Measurements from ENCODE around the gene KRTAP10-1.

Gene KRTAP10-1

DNA sequence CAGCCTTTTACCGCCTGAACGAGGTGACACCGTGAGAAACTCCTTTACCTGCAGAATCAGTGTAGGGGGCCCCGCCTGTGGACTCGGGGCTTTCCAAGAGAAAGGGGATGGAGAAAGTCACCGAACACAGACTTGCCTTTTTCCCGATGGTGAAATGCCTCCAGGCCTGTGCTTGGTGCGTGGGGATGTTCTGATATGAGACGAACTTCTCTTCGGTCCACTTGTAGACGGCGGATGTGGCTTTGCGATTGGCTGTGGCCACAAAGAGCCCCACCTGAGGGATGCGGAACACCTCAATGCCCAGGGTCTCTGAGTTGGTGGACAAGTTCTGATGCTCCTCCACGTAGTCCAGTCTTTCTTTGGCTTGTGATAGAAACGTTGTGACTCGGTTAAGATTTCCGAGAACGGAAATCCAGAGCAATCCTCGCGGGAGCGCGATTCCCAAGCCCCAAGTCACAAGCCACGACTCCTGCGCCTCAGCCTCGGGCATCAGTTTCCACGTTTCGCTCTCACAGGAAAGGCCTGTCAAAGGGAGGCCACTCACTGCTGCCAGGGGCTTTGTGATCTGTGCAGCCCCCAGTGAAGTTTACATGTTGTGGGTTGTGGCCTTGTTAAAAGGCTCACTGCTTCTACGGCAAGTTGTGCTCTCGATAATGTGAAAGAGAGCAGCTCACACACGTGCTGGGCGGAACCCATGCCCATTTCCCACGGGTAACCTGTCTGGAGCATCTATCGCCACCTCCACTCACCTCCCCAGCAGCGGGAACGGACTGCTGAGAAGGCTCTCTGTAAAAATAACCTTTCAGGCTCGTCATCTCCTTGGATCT is 12.6 kb downstream of the KRTAP10-1 start:
- DNase-seq: no peak

- DNase-seq: no peak
Observed at GRCh38 chr21:44526096-44526997, 13.6 kb downstream of the KRTAP10-1 start.

DNA sequence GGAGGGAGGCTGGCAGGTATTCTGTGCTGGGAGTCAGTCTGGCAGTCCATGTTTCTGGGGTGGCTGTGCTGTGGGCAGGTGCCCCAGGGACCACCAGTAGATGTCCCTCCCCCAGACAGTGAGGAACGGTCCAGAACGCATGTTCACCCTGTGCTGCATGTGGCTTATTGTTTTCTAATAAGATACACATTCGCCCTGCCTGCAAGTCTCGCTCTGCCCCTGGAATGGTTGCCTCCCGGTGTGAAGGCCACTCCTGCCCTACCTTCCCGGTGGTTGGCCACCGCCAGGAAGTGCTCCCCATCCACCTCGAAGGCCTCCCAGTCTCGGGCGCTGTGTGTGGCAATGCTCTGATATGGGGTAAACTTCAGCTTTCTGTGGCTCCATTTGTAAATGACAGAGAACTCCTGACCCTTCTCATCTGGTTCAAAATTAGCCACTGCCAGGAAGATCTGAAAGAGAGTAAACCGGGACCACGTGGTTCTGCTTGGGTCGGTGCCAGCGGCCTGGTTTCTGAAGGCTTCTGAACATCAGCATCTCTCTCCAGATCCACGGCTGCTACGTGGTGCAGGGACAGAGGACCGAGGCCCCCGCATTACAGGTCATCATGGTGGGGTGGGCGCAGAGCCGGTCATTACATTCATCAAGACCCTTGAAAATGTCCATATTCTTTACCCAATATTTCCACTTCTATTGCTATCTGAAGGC is 14.5 kb downstream of the KRTAP10-1 start:
- DNase-seq: no peak

- no peak for DNase-seq
Observed at GRCh38 chr21:44524414-44525371, 15.3 kb downstream of the KRTAP10-1 start.

DNA sequence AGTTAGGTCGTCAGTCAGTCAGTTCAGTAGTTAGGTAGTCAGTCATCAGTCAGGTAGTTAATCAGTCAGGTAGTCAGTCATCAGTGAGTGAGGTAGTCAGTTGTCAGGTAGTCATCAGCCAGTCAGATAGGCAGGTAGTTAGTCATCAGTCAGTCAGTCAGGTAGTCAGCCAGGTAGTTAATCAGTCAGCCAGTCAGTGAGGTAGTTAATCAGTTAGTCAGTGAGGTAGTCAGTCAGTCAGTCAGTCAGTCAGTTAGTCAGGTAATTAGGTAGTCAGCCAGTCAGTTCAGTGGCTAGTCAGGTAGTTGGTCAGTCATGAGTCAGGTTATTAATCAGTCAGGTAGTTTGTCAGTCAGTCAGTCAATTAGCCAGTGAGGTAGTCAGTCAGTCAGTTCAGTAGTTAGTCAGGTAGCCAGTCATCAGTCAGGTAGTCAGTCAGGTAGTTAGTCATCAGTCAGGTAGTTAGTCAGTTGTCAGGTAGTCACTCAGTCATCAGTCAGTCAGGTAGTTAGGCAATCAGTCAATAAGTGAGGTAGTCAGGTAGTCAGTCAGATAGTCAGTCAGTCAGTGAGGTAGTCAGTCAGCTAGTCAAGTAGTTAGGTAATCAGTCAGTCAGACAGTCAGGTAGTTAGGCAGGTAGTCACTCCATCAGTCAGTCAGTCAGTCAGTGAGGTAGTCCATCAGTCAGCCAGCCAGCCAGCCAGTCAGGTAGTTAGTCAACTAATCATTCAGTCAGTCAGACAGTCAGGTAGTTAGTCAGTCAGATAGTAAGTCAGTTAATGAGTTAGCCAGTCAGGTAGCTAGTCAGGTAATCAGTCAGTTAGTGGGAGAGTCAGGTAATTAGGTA is 16.2 kb downstream of the KRTAP10-1 start:
- DNase-seq: no peak

DNA sequence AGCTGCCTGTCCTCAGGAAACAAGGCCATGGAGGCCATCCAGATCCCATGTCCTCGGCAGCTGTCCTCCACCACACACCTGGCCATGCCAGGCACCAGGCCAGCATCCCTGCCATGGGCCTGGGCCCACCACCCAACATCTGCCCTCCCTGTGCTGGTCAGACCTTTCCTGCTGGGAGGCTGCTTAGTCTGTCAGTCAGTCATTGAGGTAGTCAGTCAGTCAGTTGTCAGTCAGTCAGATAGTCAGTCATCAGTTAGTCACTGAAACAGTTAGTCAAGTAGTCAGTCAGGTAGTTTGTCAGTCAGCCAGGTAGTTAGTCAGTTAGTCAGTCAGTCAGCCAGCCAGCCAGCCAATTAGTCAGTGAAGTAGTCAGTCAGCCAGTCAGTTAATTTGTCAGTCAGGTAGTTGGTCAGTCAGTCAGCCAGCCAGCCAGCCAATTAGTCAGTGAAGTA is 17.2 kb downstream of the KRTAP10-1 start:
- DNase-seq: no peak

DNA sequence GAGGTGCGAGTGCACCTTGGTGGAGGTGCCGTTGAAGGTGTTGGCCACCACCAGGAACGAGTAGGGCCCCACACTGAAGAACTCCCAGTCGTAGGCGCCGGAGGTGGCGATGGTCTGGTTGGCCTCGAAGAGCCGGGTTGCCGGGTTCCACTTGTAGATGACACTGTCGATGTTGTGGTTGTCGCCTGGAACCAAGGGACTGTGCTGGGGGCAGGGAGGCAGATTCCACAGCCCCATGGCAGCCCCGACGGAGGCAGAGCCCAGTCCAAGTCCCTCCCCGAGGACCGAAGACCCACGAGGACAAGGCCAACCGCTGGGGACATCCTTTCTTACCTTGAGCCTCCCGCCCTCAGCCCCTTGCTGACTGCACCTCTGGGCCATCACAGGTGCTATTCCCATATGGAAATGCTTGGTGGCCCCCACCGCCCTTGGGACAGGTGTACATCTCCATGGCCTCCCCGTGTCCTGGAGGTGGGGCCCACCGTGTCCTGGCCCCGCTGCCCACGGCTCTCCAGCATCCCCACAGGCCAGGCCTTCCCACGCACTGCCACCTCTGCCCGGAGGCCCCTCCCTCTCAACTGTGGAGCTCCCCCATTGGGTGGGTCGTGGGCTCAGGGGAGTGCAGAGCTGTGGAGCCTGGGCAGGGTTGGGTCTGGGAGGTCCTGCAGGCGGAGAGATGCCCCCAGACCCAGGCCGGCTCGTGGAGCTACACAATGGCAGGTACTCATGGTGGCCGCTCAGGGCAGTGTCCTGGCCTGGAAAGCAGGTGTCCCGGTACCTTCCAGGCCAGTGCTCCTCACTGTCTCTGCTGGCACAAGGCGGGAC is 17.9 kb downstream of the KRTAP10-1 start:
- no peak for DNase-seq

DNA sequence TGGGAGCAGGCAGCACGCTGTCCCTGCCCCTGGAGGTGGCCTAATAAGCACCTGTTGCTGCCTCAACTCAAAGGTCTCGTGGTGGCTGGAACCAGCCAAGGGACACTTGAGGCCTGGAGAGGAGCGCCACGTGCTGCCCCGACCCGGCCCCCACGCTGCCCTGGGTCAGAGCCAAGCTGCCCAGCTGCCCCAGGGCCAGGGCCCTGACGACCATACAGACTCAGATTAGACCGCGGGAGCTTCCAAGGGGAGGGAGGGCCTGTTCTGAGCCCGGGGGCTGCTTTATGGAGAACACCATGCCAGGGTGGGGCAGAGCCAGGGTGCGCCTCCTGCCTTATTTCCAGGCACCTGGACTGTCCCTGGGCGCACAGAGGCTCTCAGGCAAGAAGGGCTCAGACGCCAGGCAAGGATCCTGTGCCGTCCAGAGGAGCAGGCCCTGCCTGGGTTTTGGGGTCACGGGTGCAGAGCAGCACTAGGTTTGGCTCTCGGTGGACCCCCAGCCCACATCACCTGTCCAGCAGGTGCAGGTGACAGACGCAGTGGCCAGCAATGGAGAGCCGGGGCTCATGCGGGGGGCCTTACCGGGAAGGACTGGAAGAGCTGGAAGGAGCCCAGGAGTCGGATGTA is 18.6 kb downstream of the KRTAP10-1 start:
- no peak for DNase-seq

- no peak for DNase-seq
Observed at GRCh38 chr21:44520326-44521300, 19.4 kb downstream of the KRTAP10-1 start.

DNA sequence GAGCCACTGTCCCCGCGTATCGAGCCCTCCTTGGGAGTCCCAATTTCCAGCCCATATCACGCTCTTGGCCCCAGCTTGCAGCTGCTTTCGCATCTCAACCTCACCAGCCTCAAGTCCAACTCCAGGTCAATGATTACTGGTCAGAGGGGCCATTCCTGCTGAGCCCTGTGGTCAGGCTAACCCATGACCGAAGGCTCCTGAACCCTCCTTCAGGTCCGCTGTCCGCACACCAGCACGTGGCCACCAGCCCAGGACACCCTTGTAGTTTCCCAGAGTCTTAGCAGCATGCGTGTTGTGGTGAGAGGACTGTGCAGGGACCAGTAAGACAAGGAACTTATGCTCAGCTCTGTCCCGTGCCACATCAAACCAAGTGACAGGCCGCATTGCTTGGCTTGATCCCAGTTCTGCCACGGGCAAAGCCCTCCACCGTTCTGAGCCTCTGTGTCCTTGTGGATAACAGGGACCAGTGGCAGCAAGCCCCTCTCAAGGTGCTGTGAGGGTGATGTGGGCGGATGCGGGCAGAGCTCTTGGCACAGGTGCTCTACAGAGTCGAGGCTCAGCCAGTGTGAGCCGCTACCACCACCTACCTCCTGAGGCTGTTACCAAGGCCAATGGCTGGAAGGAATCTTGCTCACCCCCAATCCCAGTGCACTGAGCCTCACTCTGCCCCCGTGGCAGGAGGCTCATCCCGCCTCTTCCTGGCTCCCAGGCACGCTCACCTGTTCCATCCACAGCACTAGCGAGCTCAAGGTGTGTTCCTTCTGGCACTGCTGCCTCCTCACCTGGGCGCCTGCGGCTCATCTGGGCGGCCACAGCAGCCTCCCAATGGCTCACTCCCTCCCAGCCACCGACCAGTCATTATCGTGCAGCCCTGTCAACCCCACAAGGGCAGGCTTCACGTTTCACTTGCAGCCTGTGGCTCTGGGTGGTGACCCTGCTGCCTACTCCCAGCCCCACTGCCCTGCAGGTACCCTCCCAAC is 20.4 kb downstream of the KRTAP10-1 start:
- DNase-seq: no peak

- DNase-seq: no peak
Observed at GRCh38 chr21:44518686-44519085, 21.3 kb downstream of the KRTAP10-1 start.

GRCh38 chr21:44517175-44517899 is 22.7 kb downstream of the KRTAP10-1 start:
- peak in 1 of 2 experiments; percentile 8 for DNase-seq

- DNase-seq: no peak
Observed at GRCh38 chr21:44516828-44517174, 23.2 kb downstream of the KRTAP10-1 start.

DNA sequence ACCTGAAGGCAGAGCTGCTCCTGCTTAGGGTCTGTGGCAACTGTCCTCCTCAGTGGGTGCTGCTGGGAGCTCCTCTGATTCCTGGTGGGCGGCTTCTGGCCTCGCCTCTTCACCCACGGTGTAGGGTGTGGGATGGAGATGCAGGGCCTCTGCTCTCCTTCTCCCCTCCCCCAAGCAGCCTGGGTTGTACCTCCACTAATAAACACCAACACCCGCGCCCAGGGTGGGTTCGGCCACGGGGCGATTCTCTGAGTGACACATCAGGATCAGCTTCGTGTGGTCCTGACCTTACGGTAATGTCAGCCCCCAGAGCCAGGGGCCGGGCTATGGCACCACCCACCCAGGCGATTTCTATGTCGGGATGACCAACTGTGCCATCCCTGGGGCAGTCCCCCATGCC is 23.7 kb downstream of the KRTAP10-1 start:
- no peak for DNase-seq

DNA sequence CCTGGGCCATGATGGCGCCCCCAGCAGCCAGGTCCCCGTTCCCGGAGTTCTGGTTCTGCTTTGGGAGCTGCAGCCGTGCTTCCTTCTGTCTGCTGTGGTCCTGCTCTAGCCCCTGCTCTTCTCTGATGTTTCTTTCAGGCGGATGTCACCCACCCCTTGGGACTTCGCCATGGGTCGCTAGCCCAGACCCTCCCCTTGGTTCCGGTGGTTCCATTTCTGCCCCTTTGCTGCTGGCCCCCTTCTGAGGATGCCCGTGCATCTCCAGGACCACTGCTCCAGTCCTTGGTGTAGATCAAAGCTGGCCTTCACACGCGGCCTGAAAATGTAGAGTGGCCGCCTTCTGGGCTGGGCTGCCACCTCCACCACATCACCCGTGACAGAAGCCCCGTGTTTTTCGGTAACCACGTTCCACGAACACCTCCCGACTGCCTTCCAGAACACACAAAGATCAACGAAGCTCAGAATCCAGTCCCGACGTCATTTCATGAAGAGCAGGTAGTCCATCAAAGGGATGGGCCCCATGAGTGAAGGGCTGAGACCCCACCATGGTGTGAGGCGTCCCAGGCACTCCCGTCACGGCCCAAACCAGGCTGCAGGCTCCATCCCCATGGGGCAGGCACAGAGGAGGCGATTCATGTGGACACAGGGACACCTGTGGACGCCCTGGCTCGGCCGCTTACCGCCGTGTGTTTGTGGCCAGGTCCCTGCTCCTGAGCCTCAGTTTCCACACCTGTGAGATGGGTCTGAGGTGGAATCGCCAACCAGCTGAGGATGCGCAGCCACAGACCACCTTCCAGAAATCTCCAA is 24.4 kb downstream of the KRTAP10-1 start:
- no peak for DNase-seq

Measured in SW 1271 (cell line).